Measurements from ENCODE around the gene RPRML. TPM values are rescaled to one million over a fixed set of nuclear protein-coding genes. Genes with fewer than 3 reads are reported as not detected.

Gene RPRML
- total RNA-seq, 2 experiments from 2014 or later = 0.23 TPM; not detected in 1

DNA sequence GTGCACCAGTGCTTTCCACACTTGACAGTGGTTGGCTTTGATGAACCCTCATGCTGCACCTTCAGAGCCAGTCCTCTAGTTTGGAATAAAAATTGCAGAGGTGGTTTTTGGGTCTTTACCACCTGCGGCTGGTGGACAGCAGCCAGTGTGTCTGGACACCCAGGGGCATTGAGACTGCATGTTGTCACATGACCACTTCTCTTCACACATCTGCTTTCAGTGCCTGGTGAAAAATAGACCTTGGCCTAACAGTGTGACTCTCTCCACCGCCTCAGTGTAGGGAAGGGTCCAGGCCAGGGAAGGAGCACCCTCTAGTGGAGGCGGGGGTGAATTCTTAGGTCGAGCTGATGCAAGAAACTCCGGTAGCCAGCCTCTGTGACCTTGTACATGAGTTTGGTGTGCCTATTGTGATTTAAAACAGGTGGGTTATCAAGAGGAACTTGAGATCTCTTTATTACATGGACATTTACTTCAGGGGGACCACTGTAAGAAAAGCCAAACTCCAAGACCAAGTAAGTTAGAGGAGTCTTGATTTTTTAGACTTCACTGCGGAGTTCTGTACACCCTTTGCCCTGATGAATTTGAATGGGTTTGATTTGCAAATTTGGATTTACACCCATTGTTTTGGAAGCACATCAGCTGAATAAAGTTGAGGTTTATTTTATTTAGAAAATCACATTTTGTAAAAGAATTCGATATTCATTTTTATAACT lies 38.2 kb downstream of the RPRML start:
- CTCF ChIA-PET = interaction anchor here (0.7 to 5.5 kb wide), 24 partner anchors 8 to 375 kb away, joined by 3 to 44 read pairs (median 4); partner anchors contain the start of gene RPRML
- ATAC-seq (peak; percentile 76), DNase-seq (peak; percentile 81)
- peaks cover 36% of the 10 kb centered on the region for H3K36me3 Mint-ChIP-seq (ENCODE audit: low read depth)
- H3K9me3 Mint-ChIP-seq (ENCODE audit: insufficient read depth) = no peaks in the 10 kb centered on the region
- peaks cover 27% of the 10 kb centered on the region for H3K4me1 Mint-ChIP-seq (ENCODE audit: low read depth)
- no peaks in the 10 kb centered on the region for H3K27me3 Mint-ChIP-seq (ENCODE audit: low read depth)
- peak overlapping the region; percentile 45 for H3K27ac Mint-ChIP-seq
- H3K4me3 Mint-ChIP-seq = no peak overlapping the region
- POLR2A ChIA-PET = no interaction called here

DNA sequence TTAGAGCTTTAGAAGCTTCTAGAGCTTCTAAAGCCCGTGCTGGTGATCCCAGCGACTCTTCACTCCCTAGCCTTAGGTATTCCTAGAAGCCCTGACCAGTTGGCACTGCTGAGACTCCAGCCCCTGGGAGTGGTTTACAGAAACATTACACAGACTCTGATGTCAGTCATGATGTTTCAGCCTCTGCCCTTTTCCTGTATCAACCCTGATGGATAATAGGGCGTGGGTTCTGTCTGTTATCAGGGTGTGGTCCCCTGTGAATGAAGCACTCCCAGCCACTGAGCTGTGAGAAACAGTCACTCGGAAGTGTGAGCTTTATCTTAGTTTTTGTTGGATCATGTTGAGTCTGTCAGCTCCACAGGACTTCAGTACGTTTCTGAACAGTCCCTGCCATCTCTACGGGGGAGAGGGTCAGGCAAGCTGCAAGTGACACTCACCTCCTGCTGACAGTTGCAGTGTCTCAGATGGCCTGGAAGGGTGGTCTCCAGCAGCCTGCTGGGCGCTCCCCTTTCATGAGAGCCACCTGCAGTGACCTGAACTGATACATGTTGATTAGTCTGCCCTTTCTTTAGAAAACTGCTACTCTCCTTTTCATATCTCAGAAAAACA lies 43.3 kb downstream of the RPRML start:
- Mint-ChIP-seq H3K4me3 (no peak overlapping the region), H3K27me3 (ENCODE audit: low read depth) (no peaks in the 10 kb centered on the region), H3K27ac (no peak overlapping the region), H3K4me1 (ENCODE audit: low read depth) (peaks cover 3% of the 10 kb centered on the region), H3K36me3 (ENCODE audit: low read depth) (peaks cover 72% of the 10 kb centered on the region), H3K9me3 (ENCODE audit: insufficient read depth) (no peaks in the 10 kb centered on the region)
- ChIA-PET POLR2A (no interaction called here), CTCF (interaction anchor here (0.6 kb wide), 1 partner anchor 95 kb away, joined by 3 read pairs; no protein-coding TSS in a partner anchor)
- ATAC-seq = no peak
- no peak for DNase-seq

DNA sequence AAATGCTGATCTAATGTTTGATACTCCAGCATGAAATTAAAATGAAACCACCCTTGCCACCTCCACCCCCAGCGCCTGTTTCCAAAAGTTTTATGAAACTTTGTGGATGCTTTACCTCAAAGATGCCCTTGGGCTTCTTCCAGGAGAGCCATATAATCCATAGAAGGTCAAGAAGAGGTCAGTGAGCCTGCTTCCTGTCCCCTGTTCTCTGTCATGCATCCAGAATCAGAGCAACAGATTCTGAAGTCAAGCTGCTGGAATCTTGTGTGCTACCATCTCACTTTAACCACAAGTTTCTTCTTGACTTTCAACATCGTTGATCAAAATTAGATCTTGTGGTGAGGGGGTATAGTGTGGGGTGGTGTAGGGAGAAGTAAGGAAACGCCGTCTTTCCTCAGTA lies 47.5 kb downstream of the RPRML start:
- CTCF ChIA-PET = no interaction called here
- H3K27me3 Mint-ChIP-seq (ENCODE audit: low read depth) = no peaks in the 10 kb centered on the region

DNA sequence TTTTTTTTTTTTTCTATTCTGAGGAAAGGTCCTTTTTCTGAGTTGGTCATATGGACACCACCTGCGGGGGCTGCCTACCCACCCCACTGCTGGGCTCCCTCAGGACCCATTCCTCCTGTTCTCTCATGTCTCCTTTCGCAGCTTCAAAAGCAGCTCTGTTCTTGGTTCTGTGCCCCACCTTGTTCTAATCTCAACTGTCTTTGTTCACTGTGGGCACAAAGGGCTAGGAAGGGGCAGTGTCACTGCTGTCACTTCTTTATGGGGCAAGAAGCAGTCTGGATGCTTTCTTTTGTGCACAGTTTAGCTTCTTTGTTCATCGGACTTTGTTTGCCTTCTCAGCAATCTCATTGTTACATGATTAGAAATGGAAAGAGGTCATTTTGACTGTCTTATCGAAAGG lies 49.0 kb downstream of the RPRML start:
- ChIA-PET CTCF (interaction anchor here (1.2 to 1.3 kb wide), 3 partner anchors 11 to 87 kb away, joined by 3 to 4 read pairs (median 3); no protein-coding TSS in a partner anchor), POLR2A (no interaction called here)
- ATAC-seq (no peak), DNase-seq (no peak)
- Mint-ChIP-seq H3K4me3 (no peak overlapping the region), H3K36me3 (ENCODE audit: low read depth) (peaks cover 53% of the 10 kb centered on the region), H3K27me3 (ENCODE audit: low read depth) (no peaks in the 10 kb centered on the region), H3K9me3 (ENCODE audit: insufficient read depth) (no peaks in the 10 kb centered on the region), H3K27ac (no peak overlapping the region), H3K4me1 (ENCODE audit: low read depth) (peaks cover 37% of the 10 kb centered on the region)

More for the DNA sequence above, 47.5 kb downstream of the RPRML start:
- POLR2A ChIA-PET = interaction anchor here (0.7 kb wide), 1 partner anchor 744 kb away, joined by 3 read pairs; no protein-coding TSS in a partner anchor
- Mint-ChIP-seq H3K27ac (no peak overlapping the region), H3K4me1 (ENCODE audit: low read depth) (peaks cover 22% of the 10 kb centered on the region), H3K36me3 (ENCODE audit: low read depth) (peaks cover 59% of the 10 kb centered on the region), H3K4me3 (no peak overlapping the region), H3K9me3 (ENCODE audit: insufficient read depth) (no peaks in the 10 kb centered on the region)
- ATAC-seq (no peak), DNase-seq (no peak)

DNA sequence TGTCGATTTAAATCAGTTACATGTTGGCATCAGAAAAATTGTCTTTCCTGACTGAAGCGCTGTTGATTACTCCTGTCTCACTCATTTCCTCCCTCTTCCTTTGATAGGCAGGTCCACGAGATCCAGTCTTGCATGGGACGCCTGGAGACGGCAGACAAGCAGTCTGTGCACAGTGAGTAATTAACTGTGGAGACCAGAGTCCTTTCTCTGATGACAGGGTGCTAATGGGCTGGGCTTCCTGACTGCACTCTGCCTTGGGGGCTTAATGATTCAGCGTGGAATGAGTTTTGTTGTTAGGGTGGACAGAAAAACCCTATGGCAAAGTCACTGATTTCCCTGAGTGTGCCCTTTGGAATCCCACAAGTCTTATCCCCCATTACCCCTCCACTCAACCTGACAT lies 49.6 kb downstream of the RPRML start:
- Mint-ChIP-seq H3K36me3 (ENCODE audit: low read depth) (peaks cover 49% of the 10 kb centered on the region), H3K27me3 (ENCODE audit: low read depth) (no peaks in the 10 kb centered on the region), H3K4me3 (no peak overlapping the region), H3K4me1 (ENCODE audit: low read depth) (peaks cover 44% of the 10 kb centered on the region), H3K27ac (no peak overlapping the region), H3K9me3 (ENCODE audit: insufficient read depth) (no peaks in the 10 kb centered on the region)
- POLR2A ChIA-PET = no interaction called here
- DNase-seq (no peak), ATAC-seq (no peak)
- CTCF ChIA-PET = no interaction called here

DNA sequence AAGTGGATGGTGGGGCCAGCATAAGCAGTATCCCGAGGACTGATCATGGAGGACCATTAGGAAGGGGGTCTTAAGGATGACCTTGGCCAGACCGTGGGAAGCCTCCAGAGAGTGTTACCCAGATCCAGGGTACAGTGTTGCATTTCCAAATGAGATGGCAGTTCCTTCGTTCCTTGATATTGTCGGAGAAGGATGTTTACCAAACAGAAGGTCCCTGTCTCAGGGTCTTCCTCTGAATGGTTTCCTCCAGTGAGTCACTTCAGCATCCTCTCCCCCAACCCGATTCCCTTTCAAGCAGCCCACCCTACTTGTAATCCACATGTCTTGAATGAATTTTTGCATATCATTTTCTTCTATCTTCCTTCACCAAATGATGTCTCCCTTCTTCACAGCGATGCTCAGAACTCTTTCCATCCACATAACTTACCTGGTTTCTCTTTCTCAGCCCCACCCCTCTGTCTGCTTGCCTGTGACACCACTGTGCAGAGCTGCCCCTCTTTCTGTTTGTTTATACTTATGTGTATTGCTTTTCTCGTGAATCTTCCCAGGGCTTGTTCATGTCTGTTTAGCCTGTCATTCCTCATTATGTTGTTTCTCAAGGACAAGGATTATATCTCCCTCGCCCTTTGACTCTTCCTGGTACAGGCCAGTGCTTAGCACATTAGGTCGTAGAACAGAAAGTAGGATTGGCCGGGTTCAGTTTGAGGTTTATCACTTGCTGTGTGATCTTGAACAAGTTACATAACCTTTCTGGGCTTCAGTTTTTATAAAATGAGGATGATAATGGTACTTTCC lies 50.4 kb downstream of the RPRML start:
- peaks cover 49% of the 10 kb centered on the region for H3K4me1 Mint-ChIP-seq (ENCODE audit: low read depth)
- H3K27me3 Mint-ChIP-seq (ENCODE audit: low read depth) = no peaks in the 10 kb centered on the region
- DNase-seq (no peak), ATAC-seq (no peak)
- H3K4me3 Mint-ChIP-seq = no peak overlapping the region
- ChIA-PET CTCF (interaction anchor here (3.1 kb wide), 1 partner anchor 11 kb away, joined by 11 read pairs; no protein-coding TSS in a partner anchor), POLR2A (no interaction called here)
- H3K36me3 Mint-ChIP-seq (ENCODE audit: low read depth) = peaks cover 42% of the 10 kb centered on the region
- no peak overlapping the region for H3K27ac Mint-ChIP-seq
- H3K9me3 Mint-ChIP-seq (ENCODE audit: insufficient read depth) = no peaks in the 10 kb centered on the region

Small RNA genes within 50 kb of the gene (microRNA-seq; reads per million reads assigned to microRNA genes)
- gene MIR5089 = 1.7 reads per million

Other genes with a start within 250 kb of the RPRML start
- not detected for gene WNT3, start 160.6 kb downstream of the RPRML start, total RNA-seq
- not detected for gene WNT9B, start 127.7 kb downstream of the RPRML start, total RNA-seq
- 10 to 100 TPM; 50.6 to 51.5 TPM for gene GOSR2, start 56.1 kb downstream of the RPRML start, total RNA-seq
- 100 to 1,000 TPM; 133 to 138 TPM for gene CDC27, start 210.0 kb upstream of the RPRML start, total RNA-seq
- gene MYL4, start 230.1 kb upstream of the RPRML start, total RNA-seq = not detected